HCT116 (cell line): Measurements from ENCODE around the gene CTNNA1. TPM values are rescaled to one million over a fixed set of nuclear protein-coding genes. Genes with fewer than 3 reads are reported as not detected.

ENCODE experiments used
- ATAC-seq: fragments of 200-7000 bp; cut with Tn5 transposase; 2 replicates; pipeline ENCODE4 v1.9.1; 2020; ENCODE audit warnings: mild to moderate bottlenecking, moderate library complexity
- BruUV-seq: library from RNA; stranded (reverse); fragments of 400-500 nt; replicated peaks from 2 replicates; lab custom pipeline; 2021; lab: Mats Ljungman, UMichigan
- CTCF ChIA-PET: fragments of 300-600 bp; sonication (Branson Sonifier 250); formaldehyde crosslinking; loops from one replicate; lab custom pipeline; 2021; ENCODE audit warnings: antibody characterized with exemption; lab: Charles Lee
- POLR2A ChIA-PET: fragments of 300-600, 350-600 bp; sonication (Branson Sonifier 250); formaldehyde crosslinking; loops from one replicate; lab custom pipeline; 2021; ENCODE audit warnings: antibody characterized with exemption; lab: Charles Lee
- RAD21 ChIA-PET, 2 experiments: fragments of 300-600 bp; sonication (Branson Sonifier 250); formaldehyde crosslinking; loops; one replicate each; lab custom pipeline; 2023; ENCODE audit warnings: low total read pairs in 2 of 2; ENCODE audit not compliant: uncharacterized antibody in 2 of 2, unreplicated experiment in 2 of 2, low non-redundant PET in 1 of 2; lab: Charles Lee
- DNase-seq: peaks from one replicate; pipeline ENCODE4 v3.0.0-alpha.2; 2010; ENCODE audit warnings: low read depth, low spot score
- H2AFZ ChIP-seq: fragments of 200-600 bp; shearing (Covaris generic), sonication (generic); 2 replicates; pipeline ENCODE4 v1.6.1; 2017; ENCODE audit warnings: low read depth, mixed run types, mixed read lengths, antibody characterized with exemption, low read length; ENCODE audit not compliant: poor library complexity, severe bottlenecking
- H3K27ac ChIP-seq: 2 replicates; pipeline ENCODE4 v1.5.1; 2012; ENCODE audit warnings: low read depth, low read length
- H3K27me3 ChIP-seq: fragments of 200-600 bp; sonication (generic); 2 replicates; pipeline ENCODE4 v1.6.1; 2016; ENCODE audit warnings: mixed run types, low read length, mixed read lengths; ENCODE audit not compliant: insufficient read depth
- H3K36me3 ChIP-seq, 2 experiments: fragments of 200-500 bp in 1 of 2; fragments of 200-600 bp in 1 of 2; sonication (Bioruptor generic) in 1 of 2; sonication (generic) in 1 of 2; 2 replicates each; pipeline versions ENCODE4 v1.5.1 to v1.6.1; 2014 to 2016; ENCODE audit warnings: low read length in 2 of 2, inconsistent platforms in 1 of 2, mixed read lengths in 1 of 2, mixed run types in 1 of 2; ENCODE audit not compliant: insufficient read depth in 2 of 2, control insufficient read depth in 1 of 2
- H3K4me1 ChIP-seq, 2 experiments: fragments of 200-600 bp in 1 of 2; sonication (generic) in 1 of 2; 2 replicates each; pipeline versions ENCODE4 v1.5.1 to v1.6.1; 2012 to 2017; ENCODE audit warnings: low read length in 2 of 2, inconsistent platforms in 1 of 2, mild to moderate bottlenecking in 1 of 2, mixed read lengths in 1 of 2, mixed run types in 1 of 2, moderate library complexity in 1 of 2; ENCODE audit not compliant: insufficient read depth in 2 of 2, control insufficient read depth in 1 of 2
- H3K4me2 ChIP-seq: fragments of 200-600 bp; sonication (generic); 2 replicates; pipeline ENCODE4 v1.6.1; 2017; ENCODE audit warnings: mixed run types, low read length, mixed read lengths
- H3K4me3 ChIP-seq, 2 experiments: fragments of 200-600 bp in 1 of 2; sonication (generic) in 1 of 2; replicated peaks in 1 of 2; 2 replicates each; pipeline ENCODE4 v1.5.1; 2011 to 2016; ENCODE audit warnings: low read length in 2 of 2, control low read depth in 1 of 2, low read depth in 1 of 2, mild to moderate bottlenecking in 1 of 2, mixed read lengths in 1 of 2, mixed run types in 1 of 2
- H3K79me2 ChIP-seq: fragments of 200-600 bp; sonication (generic); 2 replicates; pipeline ENCODE4 v1.6.1; 2017; ENCODE audit warnings: mild to moderate bottlenecking, mixed run types, low read length, moderate library complexity, mixed read lengths; ENCODE audit not compliant: insufficient read depth
- H3K9ac ChIP-seq: fragments of 200-600 bp; sonication (generic); 2 replicates; pipeline ENCODE4 v1.6.1; 2016; ENCODE audit warnings: low read length, mixed read lengths
- H3K9me2 ChIP-seq: fragments of 200-600 bp; sonication (generic), shearing (Covaris generic); 2 replicates; pipeline ENCODE4 v1.6.1; 2017; ENCODE audit warnings: mixed run types, mild to moderate bottlenecking, moderate library complexity; ENCODE audit not compliant: insufficient read depth
- H3K9me3 ChIP-seq, 2 experiments: fragments of 200-500 bp in 1 of 2; fragments of 200-600 bp in 1 of 2; sonication (Bioruptor generic) in 1 of 2; sonication (generic) in 1 of 2; 2 replicates each; pipeline ENCODE4 v1.6.1; 2014 to 2017; ENCODE audit warnings: low read length in 2 of 2, mixed read lengths in 2 of 2, inconsistent platforms in 1 of 2, low read depth in 1 of 2, mild to moderate bottlenecking in 1 of 2, mixed run types in 1 of 2, moderate library complexity in 1 of 2; ENCODE audit not compliant: control insufficient read depth in 1 of 2, insufficient read depth in 1 of 2
- H4K20me1 ChIP-seq: fragments of 200-600 bp; sonication (generic), shearing (Covaris generic); 2 replicates; pipeline ENCODE4 v1.6.1; 2017; ENCODE audit warnings: mixed run types, mild to moderate bottlenecking, moderate library complexity; ENCODE audit not compliant: insufficient read depth
- CBX3 ChIP-seq: IDR thresholded peaks from 2 replicates; pipeline ENCODE4 v1.6.1; 2012; ENCODE audit warnings: low read depth
- ELF1 ChIP-seq: IDR thresholded peaks from 2 replicates; pipeline ENCODE4 v1.6.1; 2012; ENCODE audit warnings: low read depth, borderline replicate concordance
- EZH2phosphoT487 ChIP-seq: fragments of 200-600 bp; IDR thresholded peaks from 2 replicates; pipeline ENCODE4 v1.6.1; 2018; ENCODE audit warnings: antibody characterized with exemption, borderline replicate concordance
- FOSL1 ChIP-seq: IDR thresholded peaks from 2 replicates; pipeline ENCODE4 v1.6.1; 2012; ENCODE audit warnings: low read depth
- JUND ChIP-seq: IDR thresholded peaks from 2 replicates; pipeline ENCODE4 v1.6.1; 2012
- POLR2A ChIP-seq: IDR thresholded peaks from 2 replicates; pipeline ENCODE4 v1.7.0; 2011; ENCODE audit warnings: borderline replicate concordance; ENCODE audit not compliant: insufficient read depth, insufficient read length; ENCODE audit errors: extremely low read depth
- POLR2AphosphoS5 ChIP-seq: IDR thresholded peaks from 2 replicates; pipeline ENCODE4 v1.6.1; 2011; ENCODE audit warnings: mild to moderate bottlenecking, low read depth, low read length, moderate library complexity
- RAD21 ChIP-seq: IDR thresholded peaks from 2 replicates; pipeline ENCODE4 v1.6.1; 2012; ENCODE audit warnings: low read depth, mild to moderate bottlenecking
- SIN3A ChIP-seq: IDR thresholded peaks from 2 replicates; pipeline ENCODE4 v1.6.1; 2012; ENCODE audit warnings: low read depth
- SP1 ChIP-seq: IDR thresholded peaks from 2 replicates; pipeline ENCODE4 v1.6.1; 2012; ENCODE audit warnings: low read depth
- SRF ChIP-seq: IDR thresholded peaks from 2 replicates; pipeline ENCODE4 v1.6.1; 2012; ENCODE audit warnings: low read depth
- intact Hi-C: fragments of 100-400 bp; cut with micrococcal nuclease; formaldehyde crosslinking; loops from 2 replicates; pipeline ENCODE4 v1.10.0; 2022
- total RNA-seq: library from RNA; stranded (reverse); gene quantifications from one replicate; pipeline ENCODE4 v1.2.1, GENCODE V29; 2021; ENCODE audit not compliant: unreplicated experiment
- TF ChIP-seq, protein P1 (sequence below): IDR thresholded peaks from 2 replicates; pipeline ENCODE4 v1.6.1; 2012

CTNNA1 gene
- total RNA-seq, 1 experiment from 2014 or later = 313 TPM

DNA sequence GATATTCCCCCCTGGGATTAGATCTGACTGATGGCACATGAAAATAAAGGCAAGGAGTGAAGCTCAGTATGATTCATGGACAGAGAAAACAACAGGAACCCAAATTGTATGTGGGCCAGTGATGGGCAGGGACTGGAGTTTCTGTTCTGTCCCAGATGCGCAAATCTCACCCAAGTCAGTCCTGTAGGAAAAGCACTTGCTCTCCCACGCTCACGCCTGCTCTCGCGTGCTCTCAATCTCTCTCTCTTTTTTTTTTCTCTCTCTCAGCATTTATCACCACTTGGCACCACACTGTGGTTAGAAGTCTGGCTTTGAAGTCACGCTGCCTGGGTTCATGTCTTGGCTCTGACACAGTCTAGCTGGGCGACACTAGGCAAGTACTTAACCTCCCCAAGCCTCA is 228.4 kb downstream of the CTNNA1 start:
- intact Hi-C loops = no loop called here
- DNase-seq = no peak
- no peaks in the 10 kb centered on the region for H3K9me3 ChIP-seq
- H3K4me3 ChIP-seq = no peak overlapping the region
- no peaks in the 10 kb centered on the region for H3K27me3 ChIP-seq
- H2AFZ ChIP-seq = no peak overlapping the region
- H3K27ac ChIP-seq = no peak overlapping the region
- H3K4me2 ChIP-seq = no peak overlapping the region
- ChIA-PET POLR2A (no interaction called here), RAD21 (no interaction called here), CTCF (no interaction called here)
- H3K36me3 ChIP-seq = no peaks in the 10 kb centered on the region
- no peaks in the 10 kb centered on the region for H3K9me2 ChIP-seq
- TF ChIP-seq SRF (no peak), ELF1 (no peak), JUND (no peak), SP1 (no peak), POLR2A (no peak), EZH2phosphoT487 (no peak), SIN3A (no peak), FOSL1 (no peak), POLR2AphosphoS5 (no peak), RAD21 (no peak), CBX3 (no peak)
- H3K9ac ChIP-seq = no peak overlapping the region
- no TSS peak for BruUV-seq
- H3K4me1 ChIP-seq = peaks cover 0 to 8% of the 10 kb centered on the region in 2 experiments; a peak in 2 of 4 replicates
- no peak for ATAC-seq
- no peaks in the 10 kb centered on the region for H4K20me1 ChIP-seq
- H3K79me2 ChIP-seq = no peaks in the 10 kb centered on the region

DNA sequence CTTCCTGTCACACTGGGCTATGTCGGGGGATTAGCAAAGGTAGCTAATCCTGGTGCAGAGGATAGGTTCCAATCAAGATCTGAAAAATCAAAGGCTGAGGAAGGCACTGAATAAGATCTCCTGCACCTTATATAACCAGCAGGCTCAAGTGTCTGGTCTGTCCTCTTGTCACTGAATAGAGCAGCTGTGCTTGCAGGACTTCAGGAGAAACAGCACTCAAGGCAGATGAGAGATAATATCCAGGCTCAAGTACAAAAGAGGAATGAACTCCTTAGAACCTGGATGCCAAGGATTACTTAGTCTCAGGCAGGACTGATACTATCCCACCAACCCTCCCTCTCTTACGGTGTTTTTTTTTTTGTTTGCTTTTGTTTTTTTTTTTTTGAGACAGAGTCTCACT is 230.8 kb downstream of the CTNNA1 start:
- no peak overlapping the region for H3K4me3 ChIP-seq
- no peak for DNase-seq
- intact Hi-C loops = no loop called here
- no peak overlapping the region for H2AFZ ChIP-seq
- H3K9me2 ChIP-seq = no peaks in the 10 kb centered on the region
- no peaks in the 10 kb centered on the region for H3K36me3 ChIP-seq
- no peak overlapping the region for H3K4me2 ChIP-seq
- no peaks in the 10 kb centered on the region for H3K27me3 ChIP-seq
- POLR2A ChIA-PET = no interaction called here
- TF ChIP-seq, protein P1, sequence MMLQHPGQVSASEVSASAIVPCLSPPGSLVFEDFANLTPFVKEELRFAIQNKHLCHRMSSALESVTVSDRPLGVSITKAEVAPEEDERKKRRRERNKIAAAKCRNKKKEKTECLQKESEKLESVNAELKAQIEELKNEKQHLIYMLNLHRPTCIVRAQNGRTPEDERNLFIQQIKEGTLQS = no peak
- no peak overlapping the region for H3K27ac ChIP-seq
- H3K9ac ChIP-seq = no peak overlapping the region
- no peaks in the 10 kb centered on the region for H3K9me3 ChIP-seq
- RAD21 ChIA-PET = no interaction called here
- ATAC-seq = no peak
- CTCF ChIA-PET = no interaction called here
- no TSS peak for BruUV-seq
- H4K20me1 ChIP-seq = no peaks in the 10 kb centered on the region
- H3K79me2 ChIP-seq = no peaks in the 10 kb centered on the region
- H3K4me1 ChIP-seq = no peaks in the 10 kb centered on the region

Other genes with a start within 250 kb of the CTNNA1 start
- 178 TPM for gene ETF1, start 210.2 kb upstream of the CTNNA1 start, total RNA-seq
- 486 TPM for gene HSPA9, start 178.0 kb upstream of the CTNNA1 start, total RNA-seq
- gene LRRTM2, start 121.9 kb downstream of the CTNNA1 start, total RNA-seq = not detected